Measurements from ENCODE around the gene STX18. TPM values are rescaled to one million over a fixed set of nuclear protein-coding genes. Genes with fewer than 3 reads are reported as not detected.

The STX18 gene
- total and polyA plus RNA-seq, 2 of the 13 experiments (the other 11 are each of a cell fraction or from before 2014, with no cell fraction given) = 23.9 to 37.1 TPM

DNA sequence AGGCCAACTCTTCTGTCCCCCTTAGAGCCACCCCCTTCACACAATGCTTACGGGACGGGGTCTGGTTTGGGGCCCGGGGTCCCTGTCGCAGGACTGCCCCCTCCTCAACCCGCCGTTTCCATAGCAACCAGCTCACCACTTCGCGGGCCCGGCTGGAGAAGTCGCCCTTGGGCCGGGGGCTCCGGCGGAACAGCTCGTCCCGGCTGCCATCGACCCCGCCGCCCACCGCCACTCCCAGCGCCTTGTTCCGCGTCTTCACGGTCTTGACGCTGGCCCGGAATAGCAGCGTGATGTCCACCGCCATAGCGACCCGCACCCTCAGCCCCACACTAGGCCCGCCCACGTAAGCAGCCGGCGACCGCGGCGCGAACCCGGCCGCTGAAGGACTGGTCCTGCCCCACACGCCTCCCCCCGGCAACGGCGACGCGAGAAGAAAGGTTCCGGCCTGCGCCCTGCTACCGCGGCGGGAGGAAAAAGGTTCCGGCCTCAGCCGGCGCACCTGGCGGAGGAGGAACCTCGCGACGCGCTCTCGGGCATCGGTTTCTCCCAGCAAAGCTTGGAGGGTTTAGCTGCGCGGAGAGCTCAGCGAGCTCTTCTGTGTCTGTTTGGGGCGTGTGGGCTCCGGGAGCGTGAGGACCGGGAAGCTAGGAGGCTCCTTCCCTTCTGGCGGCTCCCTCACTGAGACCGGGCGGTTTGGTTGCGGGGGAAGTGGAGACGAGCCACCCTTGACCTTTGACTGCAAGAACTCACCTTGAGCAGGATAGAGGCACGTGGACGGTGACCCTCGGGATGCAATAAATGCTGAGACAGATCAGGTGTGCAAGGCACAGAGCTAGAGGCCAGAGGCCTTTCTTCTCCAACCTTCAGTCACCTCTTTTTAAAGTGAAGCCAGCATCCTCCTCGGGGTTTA, at the start of gene STX18 (continued):
- no peak; the same call in none of the 2 replicates for TF ChIP-seq AFF4 (CRISPR knock-in tag; IDR thresholded peaks at IDR 0.05)
- TF ChIP-seq ZNF274 (CRISPR knock-in tag; IDR thresholded peaks at IDR 0.05) = peak; percentile 94
- TF ChIP-seq ZNF768 (CRISPR knock-in tag; IDR thresholded peaks at IDR 0.05) = peak; percentile 94
- TF ChIP-seq NFYC (CRISPR knock-in tag; IDR thresholded peaks at IDR 0.05) = peak; percentile 46
- TF ChIP-seq SOX5 (CRISPR knock-in tag; IDR thresholded peaks at IDR 0.05; ENCODE audit: borderline replicate concordance) = peak; percentile 71; the same call in 1 of the 2 replicates
- peak; percentile 99 for TF ChIP-seq SPEN (CRISPR knock-in tag; IDR thresholded peaks at IDR 0.05; ENCODE audit: low read depth)
- peak; percentile 92 for TF ChIP-seq MED1 (CRISPR knock-in tag; IDR thresholded peaks at IDR 0.05)
- TF ChIP-seq ZNF121 (CRISPR knock-in tag; IDR thresholded peaks at IDR 0.05) = peak; percentile 81
- peak; percentile 67; the same call in 1 of the 2 replicates for TF ChIP-seq ZNF562 (CRISPR knock-in tag; IDR thresholded peaks at IDR 0.05; ENCODE audit: borderline replicate concordance)
- peak; percentile 96 for TF ChIP-seq ZNF883 (CRISPR knock-in tag; IDR thresholded peaks at IDR 0.05; ENCODE audit: not compliant biosample characterization)
- no peak for TF ChIP-seq ZNF260 (CRISPR knock-in tag; IDR thresholded peaks at IDR 0.05; ENCODE audit: borderline replicate concordance, low read depth)
- TF ChIP-seq ZNF609 (CRISPR knock-in tag; IDR thresholded peaks at IDR 0.05; ENCODE audit: borderline replicate concordance) = peak; percentile 93
- TF ChIP-seq NCOR1 (IDR thresholded peaks at IDR 0.05; ENCODE audit: borderline replicate concordance, low read length) = peak; percentile 71; the same call in 1 of the 2 replicates
- TF ChIP-seq ZNF564 (CRISPR knock-in tag; IDR thresholded peaks at IDR 0.05) = peak; percentile 92
- TF ChIP-seq NFIB (CRISPR knock-in tag; IDR thresholded peaks at IDR 0.05; ENCODE audit: borderline replicate concordance) = no peak
- peak; percentile 51 for TF ChIP-seq ZBTB14 (CRISPR knock-in tag; IDR thresholded peaks at IDR 0.05)
- TF ChIP-seq TIGD3 (CRISPR knock-in tag; IDR thresholded peaks at IDR 0.05; ENCODE audit: borderline replicate concordance) = peak; percentile 62; the same call in 1 of the 2 replicates

Data from HepG2 (cell line).